H1 (cell line): Measurements from ENCODE around the gene PGPEP1.

Experiments used
- FOSL1 ChIP-seq: IDR thresholded peaks from 2 replicates; pipeline ENCODE4 v1.6.1; 2011; ENCODE audit warnings: mild to moderate bottlenecking, low read depth, low read length, moderate library complexity; ENCODE audit not compliant: insufficient read depth
- RAD21 ChIP-seq, 2 experiments: IDR thresholded peaks in 1 of 2; conservative IDR thresholded peaks in 1 of 2; 2 replicates each; pipeline ENCODE4 v1.6.1; 2011; ENCODE audit warnings: low read depth in 2 of 2, low read length in 2 of 2, improper control_type of control experiment in 1 of 2, inconsistent platforms in 1 of 2, mild to moderate bottlenecking in 1 of 2, moderate library complexity in 1 of 2
- SP2 ChIP-seq: IDR thresholded peaks from 2 replicates; pipeline ENCODE4 v1.6.1; 2012; ENCODE audit warnings: mild to moderate bottlenecking, low read length, inconsistent platforms
- TF ChIP-seq, protein P1 (sequence below): IDR thresholded peaks from 2 replicates; pipeline ENCODE4 v1.6.1; 2011; ENCODE audit warnings: low read length, improper control_type of control experiment

- TF ChIP-seq, protein P1, sequence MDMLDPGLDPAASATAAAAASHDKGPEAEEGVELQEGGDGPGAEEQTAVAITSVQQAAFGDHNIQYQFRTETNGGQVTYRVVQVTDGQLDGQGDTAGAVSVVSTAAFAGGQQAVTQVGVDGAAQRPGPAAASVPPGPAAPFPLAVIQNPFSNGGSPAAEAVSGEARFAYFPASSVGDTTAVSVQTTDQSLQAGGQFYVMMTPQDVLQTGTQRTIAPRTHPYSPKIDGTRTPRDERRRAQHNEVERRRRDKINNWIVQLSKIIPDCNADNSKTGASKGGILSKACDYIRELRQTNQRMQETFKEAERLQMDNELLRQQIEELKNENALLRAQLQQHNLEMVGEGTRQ = no peak
- TF ChIP-seq RAD21 (IDR thresholded peaks at IDR 0.05 in 1 of 2, conservative IDR thresholded peaks at IDR 0.05 in 1 of 2; ENCODE audit: low read depth in 2 of 2, low read length in 2 of 2) (no peak), SP2 (no peak), FOSL1 (no peak)
These were observed 4.3 kb upstream of the PGPEP1 start for GRCh38 chr19:18336121-18336520.
